Measurements from ENCODE around the gene C1orf159. TPM values are rescaled to one million over a fixed set of nuclear protein-coding genes. Genes with fewer than 3 reads are reported as not detected.
A peak's percentile ranks its signal among the peaks of the same experiment; 100 is the strongest.

Gene C1orf159
- total and polyA plus RNA-seq, 9 of the 15 experiments (the other 6 are each of a cell fraction or from before 2014, with no cell fraction given): 0.28 to 54.9 (median 10.6) TPM

DNA sequence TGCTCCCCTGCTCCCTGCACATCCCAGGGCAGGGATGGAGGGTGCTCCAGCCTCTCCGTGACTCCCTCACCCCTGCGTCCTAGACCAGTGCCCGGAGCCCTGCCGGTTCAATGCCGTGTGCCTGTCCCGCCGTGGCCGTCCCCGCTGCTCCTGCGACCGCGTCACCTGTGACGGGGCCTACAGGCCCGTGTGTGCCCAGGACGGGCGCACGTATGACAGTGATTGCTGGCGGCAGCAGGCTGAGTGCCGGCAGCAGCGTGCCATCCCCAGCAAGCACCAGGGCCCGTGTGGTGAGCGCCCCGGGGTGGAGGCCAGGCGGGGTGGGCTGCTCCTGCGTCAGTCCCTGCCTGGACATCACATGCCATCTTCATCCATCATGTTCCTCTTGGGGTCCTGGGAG, 74.0 kb downstream of the C1orf159 start (continued):
- no peak for TF ChIP-seq DIDO1 (tag; IDR thresholded peaks at IDR 0.05; ENCODE audit: low read depth)
- TF ChIP-seq HCFC1 (IDR thresholded peaks at IDR 0.05; ENCODE audit: low read depth, low read length): no peak
- TF ChIP-seq JUN (IDR thresholded peaks at IDR 0.05; ENCODE audit: borderline replicate concordance, low read depth, low read length): no peak
- TF ChIP-seq JUN (CRISPR knock-in tag; IDR thresholded peaks at IDR 0.05; ENCODE audit: borderline replicate concordance): no peak
- TF ChIP-seq TFAM (CRISPR knock-in tag; conservative IDR thresholded peaks at IDR 0.05): no peak

DNA sequence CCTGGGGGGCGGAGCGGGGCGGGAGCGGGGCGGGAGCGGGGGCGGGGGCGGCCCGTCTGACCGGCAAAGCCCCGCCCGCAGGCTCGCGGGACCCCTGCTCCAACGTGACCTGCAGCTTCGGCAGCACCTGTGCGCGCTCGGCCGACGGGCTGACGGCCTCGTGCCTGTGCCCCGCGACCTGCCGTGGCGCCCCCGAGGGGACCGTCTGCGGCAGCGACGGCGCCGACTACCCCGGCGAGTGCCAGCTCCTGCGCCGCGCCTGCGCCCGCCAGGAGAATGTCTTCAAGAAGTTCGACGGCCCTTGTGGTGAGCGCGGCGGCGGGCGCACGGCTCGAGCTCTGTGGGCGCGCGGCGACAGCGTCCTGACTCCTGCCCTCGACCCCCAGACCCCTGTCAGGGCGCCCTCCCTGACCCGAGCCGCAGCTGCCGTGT, 74.8 kb downstream of the C1orf159 start:
- no peak overlapping the region for H2AFZ ChIP-seq (ENCODE audit: low read depth, low read length)
- 64% methylated on average over 33 of the region's 60 CpGs for WGBS (ENCODE audit: insufficient coverage, low coverage, missing lambda C conversion rate)
- no peak overlapping the region; the same call in 1 of the 2 replicates for H3K4me2 ChIP-seq (ENCODE audit: insufficient read depth, low read length)
- peaks cover 8 to 82% of the 10 kb centered on the region in 2 experiments; a peak in 4 of 5 replicates for H3K4me1 ChIP-seq (replicated peaks in 1 of 2; ENCODE audit: control insufficient read depth in 2 of 2, insufficient read depth in 2 of 2, low read length in 2 of 2)
- no peak overlapping the region for H3K4me3 ChIP-seq
- H3K36me3 ChIP-seq (ENCODE audit: control insufficient read depth, insufficient read depth, low read length): peaks cover 50% of the 10 kb centered on the region; the same call in 2 of the 3 replicates
- ATAC-seq (peak; percentile 5; the same call in 1 of the 3 replicates), DNase-seq (ENCODE audit: extremely low read depth in 1 of 4, low spot score in 3 of 4) (no peak), FAIRE-seq (no peak)
- in situ Hi-C loops (cut with MboI) (no loop called here), intact Hi-C loops (cut with micrococcal nuclease) (no loop called here)
- H4K20me1 ChIP-seq (replicated peaks; ENCODE audit: control insufficient read depth, insufficient read depth, low read length): peaks cover 18% of the 10 kb centered on the region
- peak overlapping the region in 1 of 2 experiments; percentile 35; a peak in 2 of 4 replicates for H3K9ac ChIP-seq (ENCODE audit: insufficient read depth in 1 of 2, low read depth in 2 of 2, low read length in 2 of 2)
- no TSS peak for BruUV-seq (replicated peaks)
- H3K9me1 ChIP-seq (ENCODE audit: control insufficient read depth, insufficient read depth, low read length): no peaks in the 10 kb centered on the region
- ChIA-PET POLR2A (interaction anchor here (0.5 to 1.1 kb wide), 6 partner anchors 10 to 28 kb away, joined by 3 to 4 read pairs (median 4); partner anchors contain the start of genes AGRN and ISG15), CTCF (ENCODE audit: low intra/inter-chr PET ratio) (no interaction called here)
- H3K79me2 ChIP-seq (ENCODE audit: control insufficient read depth, insufficient read depth, low read length): no peaks in the 10 kb centered on the region; the same call in 2 of the 3 replicates
- no peak overlapping the region for H3K27ac ChIP-seq (ENCODE audit: extremely low read depth, low read depth, low read length)
- H3K9me3 ChIP-seq (replicated peaks; ENCODE audit: control insufficient read depth, insufficient read depth, low read depth, low read length): no peaks in the 10 kb centered on the region
- no peaks in the 10 kb centered on the region for H3K27me3 ChIP-seq (ENCODE audit: control insufficient read depth in 2 of 2, insufficient read depth in 2 of 2, low read length in 2 of 2)
- TF ChIP-seq ZNF830 (CRISPR knock-in tag; IDR thresholded peaks at IDR 0.05): no peak
- TF ChIP-seq, protein P1, sequence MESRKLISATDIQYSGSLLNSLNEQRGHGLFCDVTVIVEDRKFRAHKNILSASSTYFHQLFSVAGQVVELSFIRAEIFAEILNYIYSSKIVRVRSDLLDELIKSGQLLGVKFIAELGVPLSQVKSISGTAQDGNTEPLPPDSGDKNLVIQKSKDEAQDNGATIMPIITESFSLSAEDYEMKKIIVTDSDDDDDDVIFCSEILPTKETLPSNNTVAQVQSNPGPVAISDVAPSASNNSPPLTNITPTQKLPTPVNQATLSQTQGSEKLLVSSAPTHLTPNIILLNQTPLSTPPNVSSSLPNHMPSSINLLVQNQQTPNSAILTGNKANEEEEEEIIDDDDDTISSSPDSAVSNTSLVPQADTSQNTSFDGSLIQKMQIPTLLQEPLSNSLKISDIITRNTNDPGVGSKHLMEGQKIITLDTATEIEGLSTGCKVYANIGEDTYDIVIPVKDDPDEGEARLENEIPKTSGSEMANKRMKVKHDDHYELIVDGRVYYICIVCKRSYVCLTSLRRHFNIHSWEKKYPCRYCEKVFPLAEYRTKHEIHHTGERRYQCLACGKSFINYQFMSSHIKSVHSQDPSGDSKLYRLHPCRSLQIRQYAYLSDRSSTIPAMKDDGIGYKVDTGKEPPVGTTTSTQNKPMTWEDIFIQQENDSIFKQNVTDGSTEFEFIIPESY (CRISPR knock-in tag; IDR thresholded peaks at IDR 0.05): peak; percentile 94
- TF ChIP-seq, protein P2, sequence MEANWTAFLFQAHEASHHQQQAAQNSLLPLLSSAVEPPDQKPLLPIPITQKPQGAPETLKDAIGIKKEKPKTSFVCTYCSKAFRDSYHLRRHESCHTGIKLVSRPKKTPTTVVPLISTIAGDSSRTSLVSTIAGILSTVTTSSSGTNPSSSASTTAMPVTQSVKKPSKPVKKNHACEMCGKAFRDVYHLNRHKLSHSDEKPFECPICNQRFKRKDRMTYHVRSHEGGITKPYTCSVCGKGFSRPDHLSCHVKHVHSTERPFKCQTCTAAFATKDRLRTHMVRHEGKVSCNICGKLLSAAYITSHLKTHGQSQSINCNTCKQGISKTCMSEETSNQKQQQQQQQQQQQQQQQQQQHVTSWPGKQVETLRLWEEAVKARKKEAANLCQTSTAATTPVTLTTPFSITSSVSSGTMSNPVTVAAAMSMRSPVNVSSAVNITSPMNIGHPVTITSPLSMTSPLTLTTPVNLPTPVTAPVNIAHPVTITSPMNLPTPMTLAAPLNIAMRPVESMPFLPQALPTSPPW (CRISPR knock-in tag; IDR thresholded peaks at IDR 0.05): peak; percentile 88
- no peak for TF ChIP-seq ZNF146 (CRISPR knock-in tag; IDR thresholded peaks at IDR 0.05; ENCODE audit: unreplicated experiment)
- no peak for TF ChIP-seq HMG20B (CRISPR knock-in tag; IDR thresholded peaks at IDR 0.05)
- no peak for TF ChIP-seq ZBTB17 (CRISPR knock-in tag; IDR thresholded peaks at IDR 0.05)
- TF ChIP-seq GATAD2B (IDR thresholded peaks at IDR 0.05; ENCODE audit: borderline replicate concordance): peak; percentile 37; the same call in 1 of the 2 replicates
- TF ChIP-seq, protein P3, sequence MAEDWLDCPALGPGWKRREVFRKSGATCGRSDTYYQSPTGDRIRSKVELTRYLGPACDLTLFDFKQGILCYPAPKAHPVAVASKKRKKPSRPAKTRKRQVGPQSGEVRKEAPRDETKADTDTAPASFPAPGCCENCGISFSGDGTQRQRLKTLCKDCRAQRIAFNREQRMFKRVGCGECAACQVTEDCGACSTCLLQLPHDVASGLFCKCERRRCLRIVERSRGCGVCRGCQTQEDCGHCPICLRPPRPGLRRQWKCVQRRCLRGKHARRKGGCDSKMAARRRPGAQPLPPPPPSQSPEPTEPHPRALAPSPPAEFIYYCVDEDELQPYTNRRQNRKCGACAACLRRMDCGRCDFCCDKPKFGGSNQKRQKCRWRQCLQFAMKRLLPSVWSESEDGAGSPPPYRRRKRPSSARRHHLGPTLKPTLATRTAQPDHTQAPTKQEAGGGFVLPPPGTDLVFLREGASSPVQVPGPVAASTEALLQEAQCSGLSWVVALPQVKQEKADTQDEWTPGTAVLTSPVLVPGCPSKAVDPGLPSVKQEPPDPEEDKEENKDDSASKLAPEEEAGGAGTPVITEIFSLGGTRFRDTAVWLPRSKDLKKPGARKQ (CRISPR knock-in tag; IDR thresholded peaks at IDR 0.05): peak; percentile 49; the same call in 1 of the 2 replicates
- TF ChIP-seq NONO (IDR thresholded peaks at IDR 0.05; ENCODE audit: low read depth in 2 of 2, low read length in 1 of 2): 0 out of 4 replicates have a peak, but pooled peaks of 1 of the 2 experiments have one; percentile 21
